Activated CD8-positive, alpha-beta memory T cell treated with anti-CD3 and anti-CD28 coated beads, Interleukin-2, amount 10 ng/mL, durations not matched to agents 7 days and 5 days (primary cell): ENCODE measurements around the gene LRIG1. TPM values are rescaled to one million over a fixed set of nuclear protein-coding genes. Genes with fewer than 3 reads are reported as not detected.

Source experiments
- ATAC-seq: fragments of 150-1000 bp; cut with Tn5 transposase; one replicate; pipeline ENCODE4 v1.10.0; 2021; ENCODE audit warnings: moderate library complexity
- CTCF ChIA-PET: fragments of 350-600 bp; sonication (Branson Sonifier 250); formaldehyde crosslinking; loops from one replicate; lab custom pipeline; 2021; ENCODE audit warnings: antibody characterized with exemption; lab: Charles Lee
- DNase-seq: peaks from one replicate; pipeline ENCODE4 v3.0.0-alpha.2; 2020
- H3K27ac Mint-ChIP-seq: one replicate; pipeline ENCODE4 v1.8.0; 2021; ENCODE audit warnings: mild to moderate bottlenecking, mixed read lengths
- H3K27me3 Mint-ChIP-seq: one replicate; pipeline ENCODE4 v1.8.0; 2021; ENCODE audit warnings: mixed read lengths
- H3K36me3 Mint-ChIP-seq: one replicate; pipeline ENCODE4 v1.8.0; 2021; ENCODE audit warnings: mild to moderate bottlenecking, mixed read lengths
- H3K4me1 Mint-ChIP-seq: one replicate; pipeline ENCODE4 v1.8.0; 2021; ENCODE audit warnings: mixed read lengths
- H3K4me3 Mint-ChIP-seq: one replicate; pipeline ENCODE4 v1.8.0; 2021; ENCODE audit warnings: mild to moderate bottlenecking, moderate library complexity, mixed read lengths
- H3K9me3 Mint-ChIP-seq: one replicate; pipeline ENCODE4 v1.8.0; 2022; ENCODE audit warnings: low read depth, mixed read lengths
- total RNA-seq, 2 experiments: library from RNA; stranded (reverse); gene quantifications; one replicate each; pipeline ENCODE4 v1.2.3, GENCODE V29; 2021

Gene LRIG1
- total RNA-seq, 2 experiments from 2014 or later: 21.0 to 31.6 TPM

DNA sequence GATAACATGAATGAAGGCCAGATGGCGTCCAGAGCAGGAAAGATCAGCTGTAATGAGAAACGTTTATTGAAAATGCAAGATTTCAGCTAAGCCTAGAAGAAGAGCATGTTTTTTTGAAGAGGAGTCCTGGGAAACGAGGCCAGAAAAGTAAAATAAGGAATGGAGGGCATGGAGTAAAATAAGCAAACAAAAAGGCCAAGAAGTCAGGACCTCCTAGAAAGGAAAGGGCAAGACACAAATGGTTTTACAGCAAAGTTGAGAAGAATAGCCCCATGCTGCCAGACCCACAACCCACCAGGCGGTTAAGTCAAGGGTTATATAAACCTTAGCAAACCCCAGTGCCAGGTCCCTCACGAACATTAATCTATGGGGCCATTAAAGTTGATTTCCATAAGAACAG is 30.5 kb downstream of the LRIG1 start:
- ATAC-seq (no peak), DNase-seq (no peak)
- CTCF ChIA-PET: interaction anchor here (0.9 to 2.1 kb wide), 4 partner anchors 8 to 21 kb away, joined by 3 to 6 read pairs (median 4); no protein-coding TSS in a partner anchor
- Mint-ChIP-seq H3K36me3 (peaks cover 15% of the 10 kb centered on the region), H3K4me1 (peaks cover 63% of the 10 kb centered on the region), H3K27me3 (no peaks in the 10 kb centered on the region), H3K27ac (no peak overlapping the region), H3K4me3 (no peak overlapping the region), H3K9me3 (no peaks in the 10 kb centered on the region)

DNA sequence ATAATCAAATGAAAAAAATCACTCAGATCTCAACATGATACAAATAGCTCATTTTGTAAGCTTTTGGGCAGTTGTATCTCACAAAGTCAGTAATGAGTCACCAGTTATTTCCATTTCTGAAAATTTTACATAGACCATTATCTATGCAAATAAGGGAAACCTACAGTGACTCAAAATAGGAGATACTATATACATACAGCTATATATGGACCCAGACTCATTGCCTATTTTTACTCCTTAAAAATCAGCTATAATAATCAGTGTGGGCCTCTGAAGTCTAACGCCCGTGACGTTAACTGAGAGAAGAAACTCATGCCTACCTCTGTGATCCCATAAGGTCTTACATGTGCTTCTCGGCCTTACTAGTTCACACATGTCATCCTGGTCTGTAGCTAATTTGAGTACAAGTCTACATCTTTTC is 31.6 kb downstream of the LRIG1 start:
- Mint-ChIP-seq H3K27me3 (no peaks in the 10 kb centered on the region), H3K4me1 (peaks cover 63% of the 10 kb centered on the region), H3K4me3 (peak overlapping the region; percentile 44), H3K27ac (peak overlapping the region; percentile 77), H3K9me3 (no peaks in the 10 kb centered on the region), H3K36me3 (peaks cover 15% of the 10 kb centered on the region)
- CTCF ChIA-PET: interaction anchor here (0.7 to 2.1 kb wide), 4 partner anchors 11 to 22 kb away, joined by 3 to 6 read pairs (median 3); no protein-coding TSS in a partner anchor
- DNase-seq: no peak
- ATAC-seq: peak; percentile 71

DNA sequence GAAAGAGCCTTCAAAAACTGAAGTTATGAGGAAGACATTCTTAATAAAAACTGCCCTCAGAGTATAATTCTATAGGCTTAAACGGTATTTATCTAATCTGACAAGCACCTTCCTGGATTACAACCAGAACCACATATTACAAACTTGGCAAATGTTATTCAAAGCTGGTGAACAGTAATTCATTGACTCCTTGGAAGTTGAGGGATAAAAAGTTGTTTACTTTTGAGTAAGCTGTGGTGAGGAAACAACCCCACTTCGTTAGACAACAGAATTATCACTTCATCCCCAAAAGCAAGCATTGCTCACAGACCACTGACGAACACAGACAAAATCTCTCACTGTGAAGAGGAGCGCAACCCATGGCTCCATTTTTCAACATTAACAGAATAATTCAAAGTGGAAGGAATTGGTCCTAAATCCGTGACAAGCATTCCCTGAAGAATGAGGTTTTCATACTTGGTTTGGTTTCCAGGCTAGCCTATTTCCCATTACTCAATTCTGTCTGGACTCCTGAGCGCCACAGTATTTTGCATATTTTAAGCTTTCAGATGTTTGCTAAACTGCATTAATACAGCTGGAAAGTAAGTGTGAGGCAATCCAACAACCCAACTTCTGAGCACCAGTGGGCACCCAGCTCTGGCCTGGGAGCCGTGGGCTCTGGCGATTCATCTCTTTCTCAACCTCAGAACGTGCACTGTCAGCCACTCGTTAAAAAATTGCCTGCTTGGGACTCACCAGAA is 32.7 kb downstream of the LRIG1 start:
- Mint-ChIP-seq H3K9me3 (no peaks in the 10 kb centered on the region), H3K4me3 (no peak overlapping the region), H3K27ac (peak overlapping the region; percentile 40), H3K27me3 (no peaks in the 10 kb centered on the region), H3K36me3 (peaks cover 15% of the 10 kb centered on the region), H3K4me1 (peaks cover 61% of the 10 kb centered on the region)
- CTCF ChIA-PET: interaction anchor here (1.5 to 2.1 kb wide), 3 partner anchors 15 to 354 kb away, joined by 4 to 6 read pairs (median 5); no protein-coding TSS in a partner anchor
- ATAC-seq (no peak), DNase-seq (no peak)

DNA sequence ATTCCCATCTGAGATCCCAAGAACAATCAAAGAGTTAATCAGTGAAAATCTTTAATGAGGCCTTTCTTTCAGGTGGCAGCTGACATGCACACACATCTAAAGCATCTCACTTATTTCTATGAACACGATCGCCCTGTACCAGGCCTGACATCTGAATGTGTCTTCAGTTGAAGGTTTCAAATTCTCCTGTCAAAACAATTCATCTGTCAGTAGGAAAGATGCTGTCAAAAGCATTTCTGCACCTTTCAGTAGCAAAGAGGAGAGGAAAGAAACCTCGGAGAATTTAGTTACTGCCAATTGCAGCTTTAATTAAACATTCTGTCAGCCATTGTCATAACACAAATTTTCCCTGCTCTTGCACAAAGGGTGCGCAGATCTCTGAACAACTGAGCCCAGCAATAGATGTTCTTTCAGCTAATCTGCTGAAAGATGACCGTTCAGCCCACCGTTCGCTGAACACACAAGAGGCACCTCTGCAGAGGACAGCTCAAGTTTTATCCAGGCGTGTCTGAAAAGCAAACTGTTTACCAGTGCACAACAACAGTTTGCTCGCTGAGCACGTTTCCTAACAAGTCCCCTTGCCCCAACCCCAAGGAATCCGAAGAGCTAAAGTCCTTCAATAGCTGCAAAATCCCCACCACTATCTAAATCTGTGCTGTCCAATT is 34.1 kb downstream of the LRIG1 start:
- Mint-ChIP-seq H3K36me3 (peaks cover 15% of the 10 kb centered on the region), H3K27me3 (no peaks in the 10 kb centered on the region), H3K4me1 (peaks cover 46% of the 10 kb centered on the region), H3K4me3 (no peak overlapping the region), H3K27ac (no peak overlapping the region), H3K9me3 (no peaks in the 10 kb centered on the region)
- ATAC-seq (no peak), DNase-seq (no peak)
- CTCF ChIA-PET: interaction anchor here (0.9 to 2.0 kb wide), 3 partner anchors 15 to 355 kb away, joined by 4 to 5 read pairs (median 4); no protein-coding TSS in a partner anchor

DNA sequence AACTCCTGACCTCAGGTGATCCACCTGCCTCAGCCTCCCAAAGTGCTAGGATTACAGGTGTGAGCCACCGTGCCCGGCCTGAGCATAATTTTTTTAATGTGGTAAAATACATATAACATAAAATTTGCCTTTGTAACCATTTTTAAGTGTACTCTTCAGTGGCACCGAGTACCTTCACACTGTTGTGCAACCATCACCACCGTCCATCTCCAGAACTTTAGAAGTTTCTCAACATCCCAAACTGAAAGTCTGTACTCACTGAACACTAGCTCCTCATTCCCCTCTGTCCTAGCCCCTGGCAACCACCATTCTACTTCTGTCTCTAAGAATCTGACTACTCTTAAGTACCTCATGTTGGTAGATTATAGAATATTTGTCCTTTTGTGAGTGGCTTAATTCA is 35.2 kb downstream of the LRIG1 start:
- no peaks in the 10 kb centered on the region for H3K9me3 Mint-ChIP-seq
- H3K4me1 Mint-ChIP-seq: peaks cover 37% of the 10 kb centered on the region
- no peak overlapping the region for H3K27ac Mint-ChIP-seq
- H3K36me3 Mint-ChIP-seq: peaks cover 15% of the 10 kb centered on the region
- CTCF ChIA-PET: no interaction called here
- no peak overlapping the region for H3K4me3 Mint-ChIP-seq
- H3K27me3 Mint-ChIP-seq: no peaks in the 10 kb centered on the region
- ATAC-seq (no peak), DNase-seq (no peak)

DNA sequence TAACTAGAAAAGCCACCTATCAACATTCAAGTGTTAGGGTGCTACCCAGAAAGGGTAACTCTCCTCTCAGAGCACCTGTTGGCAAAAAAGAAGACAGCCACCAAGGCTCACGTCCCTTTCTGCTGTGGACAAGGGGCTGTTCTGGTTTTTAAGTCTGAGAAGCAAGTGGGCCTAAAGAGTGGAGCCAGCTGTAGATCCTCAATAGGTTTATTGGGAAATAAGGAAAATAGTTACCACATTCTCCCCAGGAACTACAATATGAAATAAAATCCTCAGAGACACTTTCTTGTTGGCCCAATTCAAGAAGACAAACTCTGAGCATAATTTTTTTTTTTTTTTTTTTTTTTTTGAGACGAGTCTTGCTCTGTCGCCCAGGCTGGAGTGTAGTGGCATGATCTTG is 35.8 kb downstream of the LRIG1 start:
- Mint-ChIP-seq H3K36me3 (peaks cover 13% of the 10 kb centered on the region), H3K27me3 (no peaks in the 10 kb centered on the region), H3K4me1 (peaks cover 34% of the 10 kb centered on the region), H3K27ac (no peak overlapping the region), H3K9me3 (no peaks in the 10 kb centered on the region), H3K4me3 (no peak overlapping the region)
- ATAC-seq (no peak), DNase-seq (no peak)
- CTCF ChIA-PET: interaction anchor here (0.7 kb wide), 1 partner anchor 87 kb away, joined by 3 read pairs; no protein-coding TSS in a partner anchor

DNA sequence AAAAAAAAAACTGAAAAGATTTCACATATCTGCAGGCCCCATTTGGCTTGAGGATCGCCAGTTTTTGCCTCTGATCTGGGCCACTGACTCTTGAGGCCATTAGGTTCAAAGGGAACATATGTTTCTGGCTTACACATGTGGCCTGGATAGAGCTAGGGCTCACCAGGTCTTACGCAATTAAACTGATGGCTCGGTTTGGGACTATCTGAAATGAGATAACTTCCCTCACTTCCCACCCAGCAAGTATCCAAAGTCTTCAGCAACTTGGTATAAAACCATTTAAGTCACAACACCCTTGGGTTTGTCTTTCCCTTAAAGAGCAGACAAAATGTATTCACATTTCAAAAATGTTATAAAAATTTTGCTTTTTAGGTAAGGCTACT is 36.3 kb downstream of the LRIG1 start:
- H3K27ac Mint-ChIP-seq: no peak overlapping the region
- CTCF ChIA-PET: interaction anchor here (0.7 kb wide), 1 partner anchor 87 kb away, joined by 3 read pairs; no protein-coding TSS in a partner anchor
- H3K4me1 Mint-ChIP-seq: peaks cover 30% of the 10 kb centered on the region
- no peaks in the 10 kb centered on the region for H3K9me3 Mint-ChIP-seq
- no peak overlapping the region for H3K4me3 Mint-ChIP-seq
- ATAC-seq (no peak), DNase-seq (no peak)
- H3K27me3 Mint-ChIP-seq: no peaks in the 10 kb centered on the region
- peaks cover 14% of the 10 kb centered on the region for H3K36me3 Mint-ChIP-seq

DNA sequence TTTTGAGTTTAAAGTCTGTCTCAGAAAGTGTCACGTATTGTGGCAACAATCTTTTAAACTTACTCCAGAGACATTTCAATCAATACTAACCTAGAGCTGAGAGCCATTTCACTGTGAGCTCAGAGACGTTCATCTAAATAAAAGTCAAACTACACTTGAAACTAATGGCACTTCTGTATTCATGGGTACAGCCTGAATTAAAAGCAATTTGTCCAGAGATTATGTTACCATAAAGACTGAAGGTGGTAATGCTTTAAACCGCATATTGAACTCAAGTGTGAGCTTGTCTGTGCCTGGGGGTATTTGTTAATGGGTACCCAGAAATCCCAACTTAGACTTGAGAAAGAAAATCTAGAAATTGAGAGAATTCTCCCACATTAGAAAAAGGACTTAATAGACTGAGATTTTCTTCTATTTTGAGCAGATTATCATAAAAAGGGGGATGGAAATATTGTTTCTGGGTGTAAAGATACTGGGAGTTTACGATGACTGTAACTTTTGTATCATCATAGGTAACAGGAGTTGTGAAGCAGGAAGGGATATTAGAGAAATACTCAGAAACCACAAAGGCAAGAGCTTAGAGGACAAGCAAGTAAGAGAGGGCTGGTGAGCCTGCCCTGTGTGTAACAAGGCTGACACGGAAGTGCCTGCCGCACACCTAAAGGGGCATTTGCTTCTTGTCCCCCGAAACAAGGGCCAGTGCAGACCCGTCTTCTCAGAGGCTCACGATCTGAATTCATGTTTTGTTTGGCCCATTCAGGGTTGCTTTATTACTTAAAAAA is 36.9 kb downstream of the LRIG1 start:
- ATAC-seq: no peak
- DNase-seq: no peak
- H3K9me3 Mint-ChIP-seq: no peaks in the 10 kb centered on the region
- H3K4me1 Mint-ChIP-seq: peaks cover 24% of the 10 kb centered on the region
- H3K4me3 Mint-ChIP-seq: no peak overlapping the region
- H3K36me3 Mint-ChIP-seq: peaks cover 13% of the 10 kb centered on the region
- H3K27ac Mint-ChIP-seq: no peak overlapping the region
- CTCF ChIA-PET: interaction anchor here (0.7 to 0.9 kb wide), 2 partner anchors 56 to 86 kb away, joined by 3 to 4 read pairs; no protein-coding TSS in a partner anchor
- no peaks in the 10 kb centered on the region for H3K27me3 Mint-ChIP-seq

DNA sequence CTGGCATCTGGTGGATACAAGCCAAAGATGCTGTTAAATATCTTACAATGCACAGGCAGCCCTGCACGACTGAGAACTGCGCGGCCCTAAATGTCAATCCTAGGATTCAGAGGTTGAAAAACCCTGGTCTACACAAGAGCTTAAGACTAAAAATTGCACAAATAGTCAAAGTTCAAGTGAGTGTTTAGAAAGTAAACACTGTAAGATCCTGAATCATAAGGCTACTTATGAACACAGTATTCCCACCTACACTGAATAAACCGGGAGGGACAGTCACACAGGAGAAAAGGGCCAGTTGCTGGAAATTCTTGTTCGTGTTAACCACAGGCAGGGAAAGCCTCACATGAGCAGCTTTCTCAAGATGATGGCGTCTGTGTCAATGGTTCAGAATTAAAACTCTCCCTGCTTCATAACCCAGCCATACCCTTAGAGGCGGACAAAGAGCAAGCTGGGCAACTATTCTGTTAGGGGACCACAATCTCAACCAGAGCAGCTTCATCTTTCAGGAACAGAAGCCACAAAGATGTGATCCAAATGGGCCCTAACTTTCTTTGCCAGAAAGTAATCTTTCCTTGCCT is 37.7 kb downstream of the LRIG1 start:
- CTCF ChIA-PET: interaction anchor here (0.9 kb wide), 1 partner anchor 56 kb away, joined by 4 read pairs; no protein-coding TSS in a partner anchor
- Mint-ChIP-seq H3K27ac (no peak overlapping the region), H3K9me3 (no peaks in the 10 kb centered on the region), H3K4me1 (peaks cover 16% of the 10 kb centered on the region), H3K36me3 (peaks cover 8% of the 10 kb centered on the region), H3K4me3 (no peak overlapping the region), H3K27me3 (no peaks in the 10 kb centered on the region)
- no peak for ATAC-seq
- no peak for DNase-seq

DNA sequence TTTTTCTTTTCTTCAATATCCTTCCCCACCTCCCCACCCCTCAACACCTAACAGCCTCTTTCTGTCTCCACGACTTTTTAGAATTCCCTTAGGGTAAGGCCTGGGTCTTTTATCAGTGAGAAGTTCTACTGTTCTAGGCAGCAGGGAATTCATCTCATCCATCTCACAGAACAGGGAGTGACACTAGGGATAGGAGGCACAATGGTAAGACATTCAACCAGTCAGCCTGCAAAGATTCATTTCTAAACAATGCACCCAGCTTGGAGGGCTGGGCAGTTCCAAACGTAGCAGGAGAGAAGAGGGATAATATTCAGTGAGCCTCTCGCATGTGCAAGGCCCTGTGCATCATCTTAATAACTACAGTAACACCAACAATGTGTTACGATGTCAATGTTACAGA is 43.6 kb downstream of the LRIG1 start:
- no peak for ATAC-seq
- CTCF ChIA-PET: no interaction called here
- no peak for DNase-seq
- H3K9me3 Mint-ChIP-seq: no peaks in the 10 kb centered on the region
- peaks cover 8% of the 10 kb centered on the region for H3K36me3 Mint-ChIP-seq
- peaks cover 11% of the 10 kb centered on the region for H3K4me1 Mint-ChIP-seq
- H3K4me3 Mint-ChIP-seq: no peak overlapping the region
- no peaks in the 10 kb centered on the region for H3K27me3 Mint-ChIP-seq
- no peak overlapping the region for H3K27ac Mint-ChIP-seq

DNA sequence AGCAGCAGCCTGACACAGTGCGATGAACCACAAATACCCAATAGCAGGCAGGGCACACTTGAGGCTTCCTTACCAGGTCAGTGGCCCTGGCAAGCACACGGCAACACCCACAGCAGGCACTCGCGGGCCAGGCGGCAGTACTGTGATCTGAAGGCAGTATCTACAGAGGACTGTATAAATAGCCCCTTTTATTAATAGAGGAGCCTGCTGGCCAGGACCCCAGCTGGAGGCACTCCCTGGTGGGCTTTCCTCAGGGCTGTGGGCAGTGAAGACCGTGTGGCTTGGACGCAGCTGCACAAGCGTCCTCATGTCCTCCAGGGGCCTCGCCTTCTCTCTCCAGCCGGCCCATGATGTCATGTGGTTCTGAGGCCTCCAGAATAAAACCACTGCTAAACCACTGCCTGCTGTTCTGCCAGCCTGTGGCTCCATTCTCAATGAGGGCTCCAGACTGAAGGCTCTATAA is 44.1 kb downstream of the LRIG1 start:
- H3K36me3 Mint-ChIP-seq: peaks cover 8% of the 10 kb centered on the region
- H3K27ac Mint-ChIP-seq: no peak overlapping the region
- H3K9me3 Mint-ChIP-seq: no peaks in the 10 kb centered on the region
- no peak overlapping the region for H3K4me3 Mint-ChIP-seq
- CTCF ChIA-PET: interaction anchor here (1.3 kb wide), 1 partner anchor 49 kb away, joined by 6 read pairs; no protein-coding TSS in a partner anchor
- peaks cover 11% of the 10 kb centered on the region for H3K4me1 Mint-ChIP-seq
- peak; percentile 23 for ATAC-seq
- H3K27me3 Mint-ChIP-seq: no peaks in the 10 kb centered on the region
- no peak for DNase-seq

DNA sequence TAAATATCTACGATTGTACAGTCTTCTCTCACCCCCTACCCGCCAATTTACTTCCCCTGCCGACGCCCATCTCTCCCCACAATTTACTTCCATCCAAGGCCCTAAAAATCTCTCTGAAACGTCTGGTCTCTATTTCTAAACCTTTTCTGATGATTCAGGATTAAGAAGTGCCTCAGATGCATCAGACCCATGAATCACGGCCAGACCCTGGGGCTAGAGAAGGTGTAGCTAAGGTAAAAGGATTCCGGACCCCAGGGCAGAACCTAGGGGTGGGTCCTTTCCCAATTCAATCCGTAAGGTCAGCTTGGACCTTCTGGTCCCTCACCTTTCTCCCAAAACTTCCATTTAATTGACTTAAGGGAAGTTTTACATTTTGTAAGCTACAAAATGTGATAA is 46.4 kb downstream of the LRIG1 start:
- Mint-ChIP-seq H3K27ac (no peak overlapping the region), H3K4me3 (no peak overlapping the region), H3K4me1 (peaks cover 14% of the 10 kb centered on the region), H3K36me3 (peaks cover 8% of the 10 kb centered on the region), H3K27me3 (no peaks in the 10 kb centered on the region), H3K9me3 (no peaks in the 10 kb centered on the region)
- no peak for DNase-seq
- CTCF ChIA-PET: interaction anchor here (1.4 kb wide), 1 partner anchor 76 kb away, joined by 3 read pairs; no protein-coding TSS in a partner anchor
- ATAC-seq: no peak
